Eye (tissue), 1 donor: ENCODE measurements around the gene CNEP1R1.
"Not testable (repeated sequence)": the region's sequence is repeated elsewhere in the genome, so short reads cannot be mapped to it uniquely, and the experiment has no call there.

ENCODE experiments used
- DNase-seq: peaks from one replicate; pipeline ENCODE4 v3.0.0-alpha.2; 2015

The CNEP1R1 gene, protein sequence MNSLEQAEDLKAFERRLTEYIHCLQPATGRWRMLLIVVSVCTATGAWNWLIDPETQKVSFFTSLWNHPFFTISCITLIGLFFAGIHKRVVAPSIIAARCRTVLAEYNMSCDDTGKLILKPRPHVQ

DNA sequence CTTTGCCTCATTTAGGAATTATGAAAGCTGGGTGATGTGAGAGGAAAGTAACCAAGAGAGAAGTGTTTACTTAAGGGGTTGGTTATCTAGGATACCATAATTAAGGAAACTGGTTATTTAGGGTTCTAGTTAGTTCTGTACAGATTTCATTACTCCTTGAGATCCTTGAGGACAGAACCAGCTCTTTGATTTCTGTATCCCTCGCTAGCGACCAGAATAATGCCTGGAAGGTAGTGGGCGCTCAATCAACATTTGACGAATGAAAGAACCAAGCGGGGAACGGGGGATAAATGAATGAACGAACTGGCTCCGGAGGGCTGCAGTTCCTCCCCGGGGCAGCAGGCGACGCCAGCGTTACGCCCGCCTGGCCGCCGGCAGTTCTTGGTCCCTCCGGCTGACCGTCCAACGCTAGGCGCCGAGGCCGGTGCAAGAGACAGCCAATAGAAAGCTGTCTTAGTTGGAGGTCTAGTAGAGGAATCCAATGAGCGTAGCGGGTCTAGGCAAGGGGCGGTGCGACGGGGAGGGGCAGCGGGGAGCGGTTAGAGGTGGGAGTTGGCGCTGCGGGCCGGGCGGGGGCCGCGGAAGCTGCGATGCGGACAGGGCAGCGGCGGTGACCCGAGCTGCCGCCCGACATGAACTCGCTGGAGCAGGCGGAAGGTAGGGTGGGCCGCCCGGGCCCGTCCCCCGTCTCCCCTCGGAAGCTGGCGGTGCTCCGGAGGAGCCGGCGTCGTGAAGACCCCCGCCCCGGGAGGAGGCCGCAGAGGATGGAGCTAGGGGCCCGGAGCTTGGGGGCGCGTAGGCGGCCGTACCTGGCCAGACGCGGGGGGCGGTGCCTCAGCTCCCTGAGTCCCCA lies at the start of gene CNEP1R1:
Gene CNEP1R1, plus strand, starts transcription at position 542 of the 853 bp plus-strand sequence. Its CDS starts 91 bp downstream, at position 633.
- peak; percentile 100 for DNase-seq

DNA sequence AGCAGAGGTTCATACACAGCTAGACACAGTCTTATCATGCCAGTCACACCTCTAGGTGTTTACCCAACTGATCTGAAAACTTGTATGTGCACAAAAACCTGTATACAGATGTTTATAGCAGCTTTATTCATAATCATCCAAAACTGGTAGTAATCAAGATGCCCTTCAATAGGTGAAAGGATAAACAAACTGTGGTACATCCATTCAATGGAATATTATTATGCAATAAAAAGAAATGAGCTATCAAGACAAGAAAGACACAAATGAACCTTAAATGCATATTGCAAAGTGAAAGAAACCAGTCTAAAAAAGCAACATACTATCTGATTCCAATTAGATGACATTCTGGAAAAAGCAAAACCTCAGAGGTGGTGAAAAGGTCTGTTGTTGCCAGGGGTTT lies 47.6 kb upstream of the CNEP1R1 start:
- no peak for DNase-seq

DNA sequence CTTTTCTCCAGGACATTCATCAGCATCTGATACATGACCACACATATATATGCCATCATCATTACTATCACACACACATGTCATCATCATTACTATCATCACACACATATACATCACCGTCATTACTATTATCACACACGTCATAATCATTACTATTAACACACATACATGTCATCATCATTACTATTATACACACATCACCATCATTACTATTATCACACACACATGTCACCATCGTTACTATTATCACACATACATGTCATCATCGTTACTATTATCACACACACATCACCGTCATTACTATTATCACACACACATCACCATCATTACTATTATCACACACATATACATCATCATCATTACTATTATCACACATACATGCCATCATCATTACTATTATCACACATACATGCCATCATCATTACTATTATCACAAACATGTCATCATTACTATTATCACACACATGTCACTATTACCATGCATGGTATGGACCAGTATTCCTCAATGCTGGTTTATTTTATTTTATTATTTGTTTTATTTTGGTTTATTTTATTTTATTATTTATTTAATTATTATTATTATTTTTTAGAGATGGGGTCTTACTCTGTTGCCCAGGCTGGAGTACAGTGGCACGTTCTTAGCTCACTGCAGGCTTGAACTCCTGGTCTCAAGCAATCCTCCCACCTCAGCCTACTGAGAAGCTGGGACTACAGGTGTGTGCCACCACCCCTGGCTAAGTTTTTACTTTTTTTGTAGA lies 46.3 kb upstream of the CNEP1R1 start:
- DNase-seq: no peak

DNA sequence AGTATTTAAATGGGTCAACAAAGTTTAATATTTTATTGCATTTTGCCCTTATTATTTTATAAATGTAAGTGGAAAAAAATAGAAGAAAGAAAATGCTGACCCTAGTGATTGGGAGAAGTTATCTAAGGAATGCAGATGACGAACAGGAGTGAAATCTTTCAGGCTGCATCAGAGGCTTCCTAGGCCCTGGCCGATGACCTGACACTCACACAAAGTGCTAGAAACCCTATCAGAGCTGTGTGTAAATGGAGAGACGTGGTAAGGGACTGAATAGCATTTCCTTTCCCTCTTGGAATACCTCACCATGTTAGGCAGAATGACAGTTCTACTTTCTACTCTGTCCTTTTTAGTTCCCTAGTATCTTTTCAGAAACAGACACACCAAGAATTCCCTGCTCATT lies 44.9 kb upstream of the CNEP1R1 start:
- no peak for DNase-seq

DNA sequence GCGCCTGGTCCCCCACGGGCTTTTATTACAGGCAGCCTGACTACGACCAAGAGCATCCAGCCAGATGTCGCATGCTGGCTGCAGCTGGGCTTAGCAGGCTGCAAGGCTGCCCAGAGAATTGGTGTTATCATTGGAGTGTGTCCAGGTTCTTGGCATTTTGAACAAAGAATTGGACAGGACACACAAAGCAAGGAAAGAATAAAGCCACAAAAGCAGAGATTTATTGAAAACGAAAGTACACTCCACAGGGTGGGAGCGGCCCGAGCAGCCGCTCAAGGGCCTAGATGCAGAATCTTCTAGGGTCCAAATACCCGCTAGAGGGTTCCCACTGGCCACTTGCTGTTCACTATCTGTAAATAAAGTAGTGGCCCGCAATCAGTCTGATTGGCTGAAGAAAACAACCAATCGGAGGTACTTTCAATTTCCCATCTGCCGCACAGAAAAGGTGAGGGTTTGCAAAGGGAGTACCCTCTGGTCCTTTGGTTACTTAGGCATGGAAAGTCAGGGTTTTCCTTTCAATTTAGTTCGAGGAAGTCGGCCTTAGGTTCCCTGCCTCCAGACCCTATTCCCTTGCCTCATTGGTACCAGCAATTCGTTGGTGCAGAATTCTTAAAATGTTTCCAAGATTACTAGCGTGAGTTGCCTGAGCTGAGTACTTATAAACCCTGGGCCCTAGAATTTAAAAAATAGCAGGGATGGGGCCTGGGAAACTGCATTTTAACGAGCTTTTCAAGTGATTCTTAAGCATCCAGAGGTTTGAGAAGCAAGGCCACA lies 38.5 kb upstream of the CNEP1R1 start:
- no peak for DNase-seq

DNA sequence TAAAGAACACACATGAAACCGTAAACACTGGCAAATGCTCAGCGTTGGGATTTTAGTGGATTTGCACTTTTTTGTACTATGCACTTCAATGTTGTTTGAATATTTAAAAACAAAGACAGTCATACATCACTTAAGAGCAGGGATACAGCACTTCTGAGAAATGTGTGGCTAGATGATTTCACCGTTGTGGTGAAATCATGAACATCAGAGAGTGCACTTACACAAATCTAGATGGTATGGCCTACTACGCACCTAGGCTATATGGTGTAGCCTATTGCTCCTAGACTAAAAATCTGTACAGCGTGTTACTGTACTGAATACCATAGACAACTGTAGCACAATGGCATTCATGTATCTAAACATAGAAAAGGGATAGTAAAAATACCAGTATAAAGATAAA lies 37.6 kb upstream of the CNEP1R1 start:
- DNase-seq: no peak

DNA sequence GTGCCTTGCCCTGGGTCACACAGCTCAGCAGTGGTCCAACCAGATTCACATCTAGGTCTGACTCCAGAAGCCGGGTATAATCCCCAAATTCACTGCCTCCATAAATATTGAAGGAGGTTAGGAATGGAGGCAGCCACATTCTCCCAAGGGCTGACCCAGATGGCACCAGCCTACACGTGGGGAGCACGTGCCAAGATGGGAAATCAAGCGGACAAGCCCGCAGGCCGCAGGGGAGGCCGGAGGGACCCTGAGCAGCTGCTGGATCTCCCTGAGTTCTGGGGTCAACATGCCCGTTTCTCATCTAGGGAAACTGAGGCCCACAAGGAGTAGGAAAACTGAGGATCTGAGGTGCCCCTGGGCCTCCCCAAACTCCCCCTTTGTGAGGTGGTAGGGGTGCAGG lies 32.2 kb upstream of the CNEP1R1 start:
- no peak for DNase-seq

DNA sequence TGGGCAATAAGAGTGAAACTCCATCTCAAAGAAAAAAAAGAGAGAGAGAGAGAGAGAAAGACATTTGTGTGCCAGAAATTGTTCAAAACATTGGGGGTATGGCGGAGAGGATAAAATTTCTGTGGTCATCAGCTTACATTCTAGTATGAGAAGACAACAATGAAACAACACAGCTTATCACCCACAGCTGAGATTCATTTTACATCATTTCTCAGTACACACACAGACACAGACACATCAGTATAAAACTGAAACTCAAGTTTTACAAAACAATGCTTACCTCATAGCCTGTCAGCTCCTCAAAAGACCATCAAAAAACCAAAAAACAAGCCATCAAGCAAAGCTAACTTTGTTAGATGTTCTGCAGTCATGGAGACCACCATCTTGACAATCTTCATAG lies 31.4 kb upstream of the CNEP1R1 start:
- DNase-seq: no peak

DNA sequence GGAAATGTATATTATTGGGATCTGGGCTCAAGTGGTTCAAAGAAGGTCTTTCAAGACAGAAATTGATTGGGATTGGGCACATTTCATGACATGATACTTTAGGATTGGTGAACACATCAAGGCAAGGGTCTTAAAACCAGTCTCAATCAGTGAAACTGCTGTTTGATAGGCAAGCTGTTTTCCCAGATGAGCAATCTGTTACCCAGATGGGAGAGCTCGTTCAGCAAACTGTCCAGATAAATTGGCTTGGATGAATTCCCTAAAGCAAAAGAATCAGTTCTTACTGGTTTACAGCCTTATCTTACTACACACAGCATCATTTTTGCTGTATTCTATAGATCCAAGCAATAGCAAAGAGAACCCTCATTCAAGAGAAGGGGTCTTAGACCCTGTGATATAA lies 31.0 kb upstream of the CNEP1R1 start:
- no peak for DNase-seq

DNA sequence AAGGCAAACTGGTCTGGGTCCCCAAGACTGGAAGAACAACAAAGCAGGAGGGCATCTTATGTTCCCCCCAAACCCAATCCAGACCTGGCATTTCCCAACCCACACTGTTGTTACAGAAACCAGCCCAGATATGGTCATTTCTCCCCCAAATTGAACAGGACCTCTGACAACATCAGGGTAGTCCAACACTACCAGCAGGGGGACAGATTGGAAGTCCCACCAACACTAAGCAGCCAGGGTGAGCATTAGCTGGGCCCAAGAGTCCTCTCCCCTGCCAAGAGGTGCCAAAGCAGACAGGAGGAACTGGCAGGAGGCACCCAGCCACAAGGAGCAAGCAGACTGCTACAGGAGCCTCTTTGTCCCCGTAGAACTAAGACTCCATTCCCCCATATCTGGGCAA lies 29.3 kb upstream of the CNEP1R1 start:
- no peak for DNase-seq

DNA sequence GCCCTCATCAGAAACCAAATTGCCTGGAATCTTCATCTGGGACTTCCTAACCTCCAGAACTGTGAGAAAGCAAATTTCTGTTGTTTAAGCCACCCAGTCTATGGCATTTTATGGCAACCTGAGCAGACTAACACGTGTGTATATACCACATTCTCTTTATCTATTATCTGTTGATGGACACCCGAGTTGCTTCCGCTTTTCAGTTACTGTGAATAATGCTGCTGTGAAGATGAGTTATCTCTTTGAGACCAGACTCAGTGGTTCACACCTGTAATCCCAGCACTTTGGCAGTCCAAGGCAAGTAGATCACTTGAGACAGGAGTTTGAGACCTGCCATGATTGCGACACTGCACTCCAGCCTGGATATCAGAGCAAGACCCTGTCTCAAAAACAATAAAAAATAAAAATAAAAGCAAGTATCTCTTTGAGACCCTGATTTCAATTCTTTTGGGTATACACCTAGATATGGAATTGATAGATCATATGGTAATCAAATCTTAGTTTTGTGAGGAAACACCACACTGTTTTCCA lies 27.2 kb upstream of the CNEP1R1 start:
- no peak for DNase-seq

DNA sequence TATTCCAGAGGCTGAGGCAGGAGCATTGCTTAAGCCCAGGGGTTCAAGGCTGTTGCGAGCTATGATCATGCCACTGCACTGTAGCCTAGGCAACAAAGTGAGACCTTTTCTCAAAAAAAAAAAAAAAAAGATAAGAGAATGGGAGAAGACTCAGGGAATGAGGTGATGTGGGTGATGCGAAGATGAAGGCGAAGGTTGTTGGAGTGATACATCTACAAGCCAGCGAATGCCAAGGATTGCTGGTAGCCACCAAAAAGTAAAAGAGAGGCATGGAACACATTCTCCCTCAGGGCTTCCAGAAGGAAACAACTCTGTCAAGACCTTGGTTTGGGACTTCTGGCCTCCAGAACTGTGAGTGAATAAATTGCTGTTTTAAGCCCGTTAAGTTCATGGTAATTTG lies 26.0 kb upstream of the CNEP1R1 start:
- no peak for DNase-seq

DNA sequence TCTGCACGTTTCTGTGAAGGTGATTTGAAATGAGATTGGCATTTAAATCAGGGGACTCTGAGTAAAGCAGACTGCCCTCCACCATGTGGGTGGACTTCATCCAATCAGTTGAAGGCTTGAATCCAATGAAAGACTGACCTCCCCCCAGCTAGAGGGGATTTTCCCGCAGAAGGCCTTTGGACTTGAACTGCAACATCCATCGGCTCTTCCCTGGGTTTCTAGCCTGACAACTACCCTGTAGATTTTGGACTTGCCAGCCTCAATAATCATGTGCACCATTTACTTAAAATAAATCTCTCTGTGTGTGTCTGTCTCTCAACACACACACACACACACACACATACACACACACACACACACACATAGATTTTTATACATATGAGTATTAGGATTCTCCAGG lies 23.9 kb upstream of the CNEP1R1 start:
- no peak for DNase-seq

DNA sequence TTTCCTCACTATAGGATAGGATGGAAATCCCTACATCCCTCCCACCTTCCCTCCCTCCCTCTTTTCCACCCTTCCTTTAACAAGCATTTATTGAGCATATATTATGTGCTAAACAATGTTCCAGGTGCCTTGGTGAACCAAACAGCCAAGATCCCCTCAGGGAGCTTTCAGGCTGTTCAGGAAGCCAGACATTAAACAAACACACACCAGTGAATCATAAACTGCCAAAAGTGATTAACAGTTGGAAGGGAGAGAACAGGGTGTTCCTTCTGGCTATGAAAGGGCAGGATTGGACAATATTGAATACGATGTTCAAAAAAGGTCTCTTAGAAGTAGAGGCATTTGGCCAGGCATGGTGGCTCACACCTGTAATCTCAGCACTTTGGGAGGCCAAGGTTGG lies 22.8 kb upstream of the CNEP1R1 start:
- DNase-seq: no peak

DNA sequence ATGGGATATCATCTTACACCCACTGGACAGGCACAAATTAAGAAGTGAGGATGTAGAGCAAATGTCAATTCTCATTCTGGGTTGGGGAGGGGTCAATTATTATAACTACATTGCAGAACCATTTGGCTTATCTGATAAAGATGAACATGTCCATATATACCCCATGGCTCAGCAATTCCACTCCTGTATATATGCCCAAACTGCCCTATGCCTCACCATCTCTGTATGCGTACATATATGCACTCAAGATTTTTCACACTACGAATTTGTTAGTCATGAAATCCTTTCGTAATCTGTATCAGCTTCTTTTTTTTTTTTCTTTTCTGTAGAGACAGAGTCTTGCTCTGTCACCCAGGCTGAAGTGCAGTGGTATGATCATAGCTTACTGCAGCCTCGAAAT lies 20.8 kb upstream of the CNEP1R1 start:
- no peak for DNase-seq

DNA sequence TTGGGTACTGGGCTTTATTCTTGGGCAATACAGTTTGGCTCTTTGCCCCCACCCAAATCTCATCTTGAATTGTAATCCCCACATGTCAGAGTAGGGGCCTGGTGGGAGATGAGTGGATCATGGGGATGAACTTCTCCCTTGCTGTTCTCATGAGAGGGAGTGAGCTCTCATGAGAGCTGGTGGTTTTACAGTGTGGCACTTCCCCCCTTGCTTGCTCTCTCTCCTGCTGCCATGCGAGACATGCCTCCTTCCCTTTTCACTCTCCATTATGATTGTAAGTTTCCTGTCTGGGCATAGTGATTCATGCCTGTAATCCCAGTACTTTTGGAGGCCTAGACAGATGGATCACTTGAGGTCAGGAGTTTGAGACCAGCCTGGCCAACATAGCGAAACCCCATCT lies 18.1 kb upstream of the CNEP1R1 start:
- no peak for DNase-seq

DNA sequence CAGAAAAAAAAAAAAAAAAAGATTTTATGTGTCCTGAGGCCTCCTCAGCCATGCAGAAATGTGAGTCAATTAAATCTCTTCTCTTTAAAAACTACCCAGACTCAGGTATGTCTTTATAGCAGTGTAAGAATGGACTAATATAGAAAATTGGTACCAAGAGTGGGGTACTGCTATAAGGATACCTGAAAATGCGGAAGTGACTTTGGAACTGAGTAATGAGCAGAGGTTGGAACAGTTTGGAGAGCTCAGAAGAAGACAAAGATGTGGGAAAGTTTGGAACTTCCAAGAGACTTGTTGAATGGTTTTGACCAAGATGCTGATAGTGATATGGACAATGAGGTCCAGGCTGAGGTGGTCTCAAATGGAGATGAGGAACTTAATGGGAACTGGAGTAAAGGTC lies 17.3 kb upstream of the CNEP1R1 start:
- no peak for DNase-seq

DNA sequence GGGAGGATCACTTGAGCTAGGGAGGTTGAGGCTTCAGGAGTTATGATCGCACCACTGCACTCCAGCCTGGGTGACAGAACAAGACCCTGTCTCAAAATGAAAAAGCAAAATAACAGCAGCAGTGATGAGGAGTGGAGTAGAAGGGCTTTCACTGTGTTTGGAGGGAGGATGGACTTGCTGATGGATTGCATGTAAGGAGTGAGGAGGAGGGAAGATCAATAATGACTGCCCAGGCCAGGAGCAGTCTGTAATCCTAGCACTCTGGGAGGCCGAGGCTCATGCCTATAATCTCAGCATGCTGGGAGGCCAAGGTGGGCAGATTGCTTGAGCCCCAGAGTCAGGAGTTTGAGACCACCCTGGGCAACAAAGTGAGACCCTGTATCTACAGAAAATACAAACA lies 14.8 kb upstream of the CNEP1R1 start:
- no peak for DNase-seq

DNA sequence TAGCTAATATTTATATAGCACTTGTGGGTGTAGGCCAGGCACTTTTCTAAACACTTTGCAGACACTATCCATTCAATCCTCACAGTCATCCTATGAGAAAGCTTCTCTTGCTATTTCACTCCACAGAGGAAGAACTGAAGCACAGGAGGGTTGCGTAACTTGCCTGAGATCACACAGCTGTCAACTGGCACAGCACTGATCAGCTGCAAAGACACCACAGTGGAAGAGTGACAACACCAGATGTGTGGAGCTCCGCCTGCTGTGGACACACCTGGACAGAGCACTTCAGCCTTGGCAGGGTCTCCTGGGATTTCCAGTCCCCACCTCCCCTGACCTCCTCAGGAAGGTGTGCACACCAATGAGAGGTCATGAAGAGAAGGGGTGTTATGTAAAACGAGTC lies 13.3 kb upstream of the CNEP1R1 start:
- no peak for DNase-seq

DNA sequence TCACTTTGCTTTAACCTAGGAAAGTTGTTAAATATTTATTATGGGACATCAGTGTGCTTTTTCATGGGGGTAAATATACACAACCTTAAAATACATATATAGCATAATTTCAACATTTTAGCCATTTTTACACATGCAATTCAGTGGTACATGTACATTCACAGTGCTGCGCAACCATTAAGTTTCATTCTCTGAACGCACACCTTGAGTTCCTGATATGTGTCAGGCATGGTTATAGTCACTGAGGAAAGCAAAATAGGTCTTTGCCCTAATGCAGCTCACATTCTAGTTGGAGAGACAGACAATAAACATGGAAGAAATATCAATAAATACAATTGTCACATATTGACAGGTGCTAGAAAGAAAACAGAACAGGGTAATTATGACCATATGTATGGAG lies 12.8 kb upstream of the CNEP1R1 start:
- DNase-seq: no peak

DNA sequence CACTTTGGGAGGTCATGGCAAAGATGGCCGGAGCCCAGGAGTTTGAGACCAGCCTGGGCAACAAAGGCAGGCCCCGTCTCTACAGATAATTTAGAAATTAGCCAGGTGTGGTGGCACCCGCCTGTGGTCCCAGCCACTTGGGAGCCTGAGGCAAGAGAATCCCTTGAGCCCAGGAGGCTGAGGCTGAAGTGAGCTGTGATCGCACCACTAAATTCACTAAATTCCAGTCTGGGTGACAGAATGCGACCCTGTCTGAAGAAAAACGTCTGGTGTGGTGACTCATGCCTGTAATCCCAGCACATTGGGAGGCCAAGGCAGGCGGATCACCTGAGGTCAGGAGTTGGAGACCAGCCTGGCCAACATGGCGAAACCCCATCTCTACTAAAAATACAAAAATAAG lies 10.8 kb upstream of the CNEP1R1 start:
- not testable (repeated sequence) for DNase-seq

DNA sequence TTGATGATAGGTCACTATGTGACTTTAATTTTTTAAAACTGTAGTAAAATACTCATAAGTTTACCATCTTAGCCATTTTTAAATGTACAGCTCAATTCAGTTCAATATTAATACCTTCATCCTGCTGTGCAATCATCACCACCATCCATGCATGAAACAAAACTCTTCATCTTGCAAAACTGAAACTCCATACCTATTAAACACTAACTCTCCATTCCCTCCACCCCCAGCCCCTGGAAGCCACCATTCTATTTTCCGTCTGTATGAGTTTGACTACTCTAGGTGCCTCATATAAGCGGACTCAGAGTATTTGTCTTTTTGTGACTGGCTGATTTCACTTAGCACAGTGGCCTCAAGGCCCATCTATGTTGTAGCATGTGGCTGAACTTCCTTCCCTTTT lies 9.4 kb upstream of the CNEP1R1 start:
- no peak for DNase-seq

DNA sequence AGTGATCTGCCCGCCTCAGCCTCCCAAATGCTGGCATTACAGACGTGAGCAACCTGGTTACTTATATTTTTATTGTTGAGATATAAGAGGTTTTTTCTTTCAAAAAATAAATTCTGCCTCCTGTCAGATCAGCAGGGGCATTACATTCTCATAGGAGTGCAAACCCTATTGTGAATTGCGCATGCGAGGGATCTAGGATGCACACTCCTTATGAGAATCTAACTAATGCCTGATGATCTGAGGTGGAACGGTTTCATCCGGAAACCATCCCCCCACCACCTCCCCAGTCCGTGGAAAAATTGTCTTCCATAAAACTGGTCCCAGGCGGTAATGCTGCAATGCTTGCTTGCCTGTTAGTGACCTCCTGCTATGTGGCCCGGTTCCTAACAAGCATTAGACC lies 7.5 kb upstream of the CNEP1R1 start:
- no peak for DNase-seq
